ENCODE results near the gene PRLR.

The PRLR gene

DNA sequence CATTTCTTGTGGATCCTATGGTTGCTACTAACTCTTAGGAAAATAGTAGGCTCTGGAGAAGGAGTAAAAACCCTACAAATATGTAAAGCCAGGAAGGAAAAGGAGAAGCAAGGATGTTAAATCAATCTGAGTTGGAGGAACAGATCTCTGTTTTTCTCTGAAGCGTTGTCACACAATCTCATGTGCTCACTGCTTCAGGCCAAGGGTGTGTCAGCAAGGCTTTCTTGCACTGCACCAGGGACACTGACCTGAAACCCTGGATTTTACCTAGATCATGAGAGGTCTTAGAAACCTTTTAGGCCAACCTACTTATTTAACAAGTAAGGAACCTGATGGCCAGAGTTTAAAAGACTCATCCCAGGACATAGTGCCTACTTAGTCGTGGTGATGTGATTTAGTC lies 170.1 kb downstream of the PRLR start:
- TF ChIP-seq, protein P1, sequence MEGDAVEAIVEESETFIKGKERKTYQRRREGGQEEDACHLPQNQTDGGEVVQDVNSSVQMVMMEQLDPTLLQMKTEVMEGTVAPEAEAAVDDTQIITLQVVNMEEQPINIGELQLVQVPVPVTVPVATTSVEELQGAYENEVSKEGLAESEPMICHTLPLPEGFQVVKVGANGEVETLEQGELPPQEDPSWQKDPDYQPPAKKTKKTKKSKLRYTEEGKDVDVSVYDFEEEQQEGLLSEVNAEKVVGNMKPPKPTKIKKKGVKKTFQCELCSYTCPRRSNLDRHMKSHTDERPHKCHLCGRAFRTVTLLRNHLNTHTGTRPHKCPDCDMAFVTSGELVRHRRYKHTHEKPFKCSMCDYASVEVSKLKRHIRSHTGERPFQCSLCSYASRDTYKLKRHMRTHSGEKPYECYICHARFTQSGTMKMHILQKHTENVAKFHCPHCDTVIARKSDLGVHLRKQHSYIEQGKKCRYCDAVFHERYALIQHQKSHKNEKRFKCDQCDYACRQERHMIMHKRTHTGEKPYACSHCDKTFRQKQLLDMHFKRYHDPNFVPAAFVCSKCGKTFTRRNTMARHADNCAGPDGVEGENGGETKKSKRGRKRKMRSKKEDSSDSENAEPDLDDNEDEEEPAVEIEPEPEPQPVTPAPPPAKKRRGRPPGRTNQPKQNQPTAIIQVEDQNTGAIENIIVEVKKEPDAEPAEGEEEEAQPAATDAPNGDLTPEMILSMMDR (IDR thresholded peaks at IDR 0.05): no peak

DNA sequence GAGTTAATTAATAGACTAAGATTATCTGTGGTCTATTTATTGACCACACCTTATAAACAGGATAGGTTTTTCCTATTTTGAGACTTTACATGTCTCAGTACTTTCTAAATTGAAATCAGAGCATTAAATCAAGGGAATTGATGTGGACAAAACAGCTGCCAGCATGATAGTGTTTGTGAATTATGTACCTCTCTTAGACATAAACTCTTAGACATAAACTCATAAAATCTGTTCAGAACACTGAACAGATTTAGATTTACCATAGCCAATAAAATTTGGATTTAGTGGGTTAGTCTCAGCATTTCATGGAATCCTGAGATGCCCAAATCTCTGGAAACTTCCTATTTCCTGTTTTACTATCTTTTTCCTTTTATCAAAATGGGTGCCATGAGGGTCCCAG lies 171.0 kb downstream of the PRLR start:
- TF ChIP-seq, protein P1 (IDR thresholded peaks at IDR 0.05): no peak

DNA sequence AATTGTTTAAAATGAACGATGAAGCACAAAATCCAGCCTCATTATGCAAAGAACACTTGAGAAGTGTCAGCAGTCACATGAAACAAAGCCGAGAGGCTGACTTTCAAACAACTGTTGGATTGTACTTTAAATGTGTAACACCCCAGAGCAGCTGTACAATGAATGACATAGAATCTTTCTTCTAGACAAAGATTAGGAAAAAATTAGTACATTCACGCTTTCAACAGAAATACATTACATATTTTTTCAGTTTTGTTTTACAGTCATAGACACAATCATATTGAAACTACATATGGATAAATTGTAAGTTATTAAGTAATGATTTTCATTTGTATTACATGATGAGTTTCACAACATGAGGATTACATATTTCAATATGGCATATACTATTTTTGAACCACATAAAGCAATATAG lies 171.9 kb downstream of the PRLR start:
- TF ChIP-seq, protein P1 (IDR thresholded peaks at IDR 0.05): no peak

DNA sequence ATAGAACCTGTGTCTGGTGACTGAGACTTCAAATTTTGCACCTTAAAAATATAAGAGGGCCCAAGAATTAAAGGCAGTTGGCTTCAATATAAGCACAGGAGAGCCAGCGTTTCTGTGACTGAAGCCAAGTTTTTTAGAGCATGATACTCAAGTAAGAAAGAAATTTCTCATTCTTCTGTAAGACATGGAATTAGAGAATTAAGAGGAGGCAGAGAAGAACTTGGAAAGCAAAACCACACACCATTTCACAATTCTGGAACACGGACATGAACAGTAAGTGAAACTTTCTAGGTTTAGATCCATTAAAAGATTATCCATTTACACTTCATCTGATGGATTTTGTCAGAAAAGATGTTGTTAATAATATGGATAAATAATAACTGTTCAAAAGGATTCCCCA lies 173.6 kb downstream of the PRLR start:
- TF ChIP-seq, protein P1 (IDR thresholded peaks at IDR 0.05): no peak

DNA sequence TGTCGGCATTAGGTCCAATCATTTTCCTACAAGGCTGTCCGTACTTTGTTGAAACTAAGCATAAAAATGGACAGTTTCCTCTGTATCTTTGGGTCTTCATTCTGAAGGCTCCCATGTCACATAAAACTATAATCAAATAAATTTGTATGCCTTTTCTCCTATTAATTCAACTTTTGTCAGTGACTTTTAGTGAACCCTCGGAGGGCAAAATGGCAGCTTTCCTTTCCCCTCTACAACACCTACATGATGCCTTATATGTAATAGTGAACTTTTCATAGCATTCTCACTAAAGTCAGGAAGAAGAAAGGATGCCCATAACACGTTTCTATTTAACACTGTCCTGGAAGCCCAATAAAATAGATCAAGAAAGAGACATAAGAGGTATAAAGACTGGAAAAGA lies 177.4 kb downstream of the PRLR start:
- TF ChIP-seq, protein P1 (IDR thresholded peaks at IDR 0.05): no peak

DNA sequence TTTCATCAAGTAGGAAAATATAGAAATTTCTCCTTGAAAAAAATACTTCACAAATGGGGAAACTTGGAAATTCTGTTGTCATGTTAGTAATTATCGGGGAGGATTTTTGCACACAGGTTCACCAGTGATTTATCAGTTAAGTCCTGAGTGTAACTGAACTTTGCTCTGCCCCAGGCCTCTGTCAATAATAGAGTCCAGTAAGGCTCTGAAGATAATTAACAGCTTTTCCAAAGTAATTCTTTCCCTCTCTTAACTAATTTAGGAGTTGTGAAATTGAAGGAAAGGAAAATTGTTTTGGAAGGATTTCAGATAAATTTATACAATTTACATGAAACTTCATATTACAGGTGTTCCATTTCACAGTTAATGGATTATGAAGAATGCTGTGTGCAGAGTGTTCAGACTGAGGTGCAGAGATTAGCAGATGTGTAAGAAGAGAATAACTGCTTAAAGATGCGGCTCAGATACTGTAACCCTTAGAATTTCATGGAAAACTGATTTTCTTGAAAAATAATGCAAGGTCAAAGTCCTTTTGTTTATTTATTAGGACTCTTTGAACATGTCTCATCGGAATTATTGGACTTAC lies 179.7 kb downstream of the PRLR start:
- TF ChIP-seq, protein P1 (IDR thresholded peaks at IDR 0.05): no peak

DNA sequence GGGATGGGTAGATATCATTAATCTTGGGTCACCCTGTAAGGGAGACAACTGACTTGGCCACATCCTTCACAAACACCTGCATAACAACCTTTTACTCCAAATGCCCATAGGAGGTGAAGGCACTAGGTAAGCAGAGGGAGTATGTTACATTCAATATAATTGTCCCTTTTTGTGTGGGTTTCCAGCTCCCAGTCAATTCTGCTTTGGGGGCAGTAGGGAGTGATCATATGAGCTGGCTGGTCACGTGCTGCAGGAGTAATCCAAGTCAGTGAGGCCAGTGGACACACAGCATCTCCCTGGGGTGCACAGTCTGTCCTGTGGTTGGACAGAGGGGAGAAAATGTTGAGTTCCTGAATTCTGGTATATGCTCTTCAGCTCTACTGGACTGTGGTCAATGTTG lies 181.4 kb downstream of the PRLR start:
- TF ChIP-seq, protein P1 (IDR thresholded peaks at IDR 0.05): no peak

All from LNCAP (cell line).